ENCODE measurements around the gene CACHD1.

DNA sequence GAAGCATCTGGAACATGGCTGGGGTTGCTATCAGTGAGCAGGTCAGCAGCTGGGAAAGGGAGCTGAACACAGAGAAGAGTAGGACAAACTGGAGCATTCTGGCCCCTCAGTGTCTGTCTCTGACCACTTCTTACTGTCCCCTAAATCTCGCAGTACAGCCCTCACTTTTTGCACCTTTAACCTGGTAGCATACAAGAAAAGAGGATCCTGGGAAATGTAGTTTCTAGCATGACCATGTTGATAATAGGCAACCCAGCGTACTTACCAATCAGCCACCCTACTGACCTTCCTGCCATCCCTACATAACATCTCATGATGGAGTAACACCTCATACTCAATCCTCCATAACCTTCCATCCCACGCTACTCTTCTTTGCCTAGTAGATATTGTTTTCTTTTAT lies 175.8 kb downstream of the CACHD1 start:
- TF ChIP-seq, protein P1, sequence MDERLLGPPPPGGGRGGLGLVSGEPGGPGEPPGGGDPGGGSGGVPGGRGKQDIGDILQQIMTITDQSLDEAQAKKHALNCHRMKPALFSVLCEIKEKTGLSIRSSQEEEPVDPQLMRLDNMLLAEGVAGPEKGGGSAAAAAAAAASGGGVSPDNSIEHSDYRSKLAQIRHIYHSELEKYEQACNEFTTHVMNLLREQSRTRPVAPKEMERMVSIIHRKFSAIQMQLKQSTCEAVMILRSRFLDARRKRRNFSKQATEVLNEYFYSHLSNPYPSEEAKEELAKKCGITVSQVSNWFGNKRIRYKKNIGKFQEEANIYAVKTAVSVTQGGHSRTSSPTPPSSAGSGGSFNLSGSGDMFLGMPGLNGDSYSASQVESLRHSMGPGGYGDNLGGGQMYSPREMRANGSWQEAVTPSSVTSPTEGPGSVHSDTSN (CRISPR knock-in tag; IDR thresholded peaks at IDR 0.05; ENCODE audit: low read depth), result no peak
- TF ChIP-seq, protein P1 (tag; conservative IDR thresholded peaks at IDR 0.05; ENCODE audit: low read depth), result no peak
- no peak for TF ChIP-seq KLF1 (tag; IDR thresholded peaks at IDR 0.05)
- TF ChIP-seq HNRNPK (IDR thresholded peaks at IDR 0.05; ENCODE audit: low read depth, low read length, poor library complexity, severe bottlenecking), result no peak
- TF ChIP-seq PCBP2 (IDR thresholded peaks at IDR 0.05; ENCODE audit: low read depth, low read length, poor library complexity, severe bottlenecking), result no peak
- no peak for TF ChIP-seq EZH2 (IDR thresholded peaks at IDR 0.05; ENCODE audit: borderline replicate concordance, low read depth, low read length)
- TF ChIP-seq DPF2 (IDR thresholded peaks at IDR 0.05), result no peak
- no peak for TF ChIP-seq CTCF (IDR thresholded peaks at IDR 0.05 in 2 of 3, conservative IDR thresholded peaks at IDR 0.05 in 1 of 3; ENCODE audit: insufficient read depth in 2 of 3, low read depth in 1 of 3, low read length in 3 of 3)
- no peak for TF ChIP-seq ELK1 (CRISPR knock-in tag; IDR thresholded peaks at IDR 0.05)
- TF ChIP-seq FOXA1 (IDR thresholded peaks at IDR 0.05; ENCODE audit: borderline replicate concordance), result no peak
- no peak for TF ChIP-seq ZKSCAN3 (CRISPR knock-in tag; IDR thresholded peaks at IDR 0.05)

Measured in K562 (cell line).